Upper lobe of right lung (tissue), 1 donor: Measurements from ENCODE around the gene RNASE9. TPM values are rescaled to one million over a fixed set of nuclear protein-coding genes. Genes with fewer than 3 reads are reported as not detected.
"Not testable (repeated sequence)": the region's sequence is repeated elsewhere in the genome, so short reads cannot be mapped to it uniquely, and the experiment has no call there.

Experiments used
- ATAC-seq: fragments of 200-7000 bp; cut with Tn5 transposase; one replicate; pipeline ENCODE4 v1.9.1; 2020; ENCODE audit warnings: mild to moderate bottlenecking, moderate library complexity
- DNase-seq: peaks from one replicate; pipeline ENCODE4 v3.0.0-alpha.2; 2020
- H3K27ac ChIP-seq: fragments of 200-600 bp; one replicate; pipeline ENCODE4 v1.8.0; 2022
- H3K27me3 ChIP-seq: fragments of 200-600 bp; one replicate; pipeline ENCODE4 v1.8.0; 2022; ENCODE audit warnings: mild to moderate bottlenecking
- H3K36me3 ChIP-seq: fragments of 200-600 bp; one replicate; pipeline ENCODE4 v1.8.0; 2022
- H3K4me1 ChIP-seq: fragments of 200-600 bp; one replicate; pipeline ENCODE4 v1.8.0; 2022
- H3K4me3 ChIP-seq: fragments of 200-600 bp; one replicate; pipeline ENCODE4 v1.8.0; 2022; ENCODE audit warnings: mild to moderate bottlenecking
- H3K9me3 ChIP-seq: fragments of 200-600 bp; one replicate; pipeline ENCODE4 v1.8.0; 2022
- intact Hi-C: fragments of 100-400 bp; cut with DNase I; formaldehyde crosslinking; loops from one replicate; pipeline ENCODE4 v1.11.0; 2022
- total RNA-seq: library from RNA; stranded (reverse); fragmentation: NEBNext Ultra II Directional; extraction: Animal tissue kit (Norgen Biotek cat#: 25700); gene quantifications from one replicate; pipeline ENCODE4 v1.2.1, GENCODE V29; 2021
- donor health status: DM: no; HTN: yes; CAD: no; lungs with severe emphysema.

Gene RNASE9
- total RNA-seq, 1 donor from 2014 or later = not detected

- H3K9me3 ChIP-seq, intact Hi-C loops, H3K27ac ChIP-seq, H3K36me3 ChIP-seq, H3K27me3 ChIP-seq, H3K4me3 ChIP-seq, DNase-seq, ATAC-seq, H3K4me1 ChIP-seq: not testable (repeated sequence)
Observed at GRCh38 chr14:20506276-20506675, 54.6 kb downstream of the RNASE9 start.

Other genes starting within 250 kb of the RNASE9 start
- gene CCNB1IP1, start 227.8 kb downstream of the RNASE9 start, total RNA-seq = 37.9 TPM
- 15.6 TPM for gene PARP2, start 217.4 kb downstream of the RNASE9 start, total RNA-seq
- 48.9 TPM for gene TEP1, start 147.5 kb downstream of the RNASE9 start, total RNA-seq
- gene KLHL33, start 124.9 kb downstream of the RNASE9 start, total RNA-seq = 0.29 TPM
- gene OSGEP, start 106.2 kb downstream of the RNASE9 start, total RNA-seq = 33.8 TPM
- gene APEX1, start 105.8 kb downstream of the RNASE9 start, total RNA-seq = 101 TPM
- gene PIP4P1, start 99.6 kb downstream of the RNASE9 start, total RNA-seq = 40.2 TPM
- 32.8 TPM for gene PNP, start 91.6 kb downstream of the RNASE9 start, total RNA-seq
- 0.58 TPM for gene RNASE10, start 55.5 kb downstream of the RNASE9 start, total RNA-seq
- not detected for gene RNASE11, start 27.0 kb upstream of the RNASE9 start, total RNA-seq
- gene RNASE12, start 30.3 kb upstream of the RNASE9 start, total RNA-seq = not detected
- not detected for gene OR6S1, start 80.6 kb upstream of the RNASE9 start, total RNA-seq
- 42.5 TPM for gene RNASE4, start 123.5 kb upstream of the RNASE9 start, total RNA-seq
- gene ANG, start 127.7 kb upstream of the RNASE9 start, total RNA-seq = 28.1 TPM
- gene EDDM3A, start 184.8 kb upstream of the RNASE9 start, total RNA-seq = not detected
- gene EDDM3B, start 207.4 kb upstream of the RNASE9 start, total RNA-seq = not detected
- gene RNASE6, start 220.2 kb upstream of the RNASE9 start, total RNA-seq = 20.3 TPM
- gene RNASE1, start 241.8 kb upstream of the RNASE9 start, total RNA-seq = 888 TPM